NCI-H2227 (cell line): ENCODE data around the gene IDI2.
A peak's percentile ranks its signal among the peaks of the same experiment; 100 is the strongest.
"Not testable (repeated sequence)": the region's sequence is repeated elsewhere in the genome, so short reads cannot be mapped to it uniquely, and the experiment has no call there.

Experiments
- DNase-seq: peaks from one replicate; lab custom pipeline; 2025; ENCODE audit not compliant: unreplicated experiment; lab: John Stamatoyannopoulos, UW

IDI2 gene

DNA sequence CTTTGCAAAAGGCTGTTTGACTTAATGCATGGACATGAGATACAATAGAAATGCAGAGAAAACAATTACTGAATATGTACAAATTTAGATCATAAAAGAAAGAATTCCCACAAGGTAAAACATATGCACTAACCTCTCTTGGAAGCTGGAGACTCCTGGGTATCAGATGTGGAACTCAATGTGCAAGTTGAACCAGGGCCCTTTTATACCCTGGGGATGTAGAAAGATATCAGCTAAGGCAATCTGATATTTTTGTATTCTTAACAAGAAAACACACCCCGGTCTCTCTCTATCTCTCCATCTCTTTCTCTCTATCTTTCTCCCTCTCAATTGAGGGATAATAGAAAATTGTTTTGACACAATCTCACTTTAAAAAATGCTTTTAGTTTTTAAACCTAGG lies at the start of gene IDI2:
TSS of gene IDI2 (minus strand) at position 177 of the 400 bp plus-strand sequence. CDS start 1,136 bp downstream, outside the sequence.
- DNase-seq: no peak

DNA sequence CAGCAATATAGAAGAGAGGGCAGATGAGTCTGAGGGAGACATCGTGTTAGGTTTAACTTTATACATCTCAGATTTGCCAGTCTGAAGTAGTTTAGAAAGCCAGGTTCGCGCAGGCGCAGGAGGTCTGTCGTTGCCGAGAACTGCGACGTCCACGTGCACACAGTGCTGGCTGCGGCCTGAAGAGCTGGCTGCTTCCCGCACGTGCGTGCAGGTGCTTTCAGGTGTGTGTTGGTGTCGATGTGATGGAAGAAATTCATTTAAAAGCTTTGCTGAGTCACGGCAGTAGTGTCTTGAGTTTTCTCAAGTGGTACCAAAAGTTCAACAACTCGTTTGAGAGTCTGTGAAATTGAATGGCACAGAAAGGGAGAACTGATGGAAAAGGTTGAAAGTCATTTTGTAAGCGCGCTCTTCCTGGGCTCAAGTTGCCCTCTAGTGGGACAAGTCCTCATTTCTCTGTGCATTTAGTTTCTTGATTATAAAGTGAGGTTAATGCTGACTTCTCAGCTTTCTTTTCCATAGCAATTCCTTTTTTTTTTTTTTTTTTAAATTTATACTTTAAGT lies 49.2 kb upstream of the IDI2 start:
- DNase-seq: no peak

DNA sequence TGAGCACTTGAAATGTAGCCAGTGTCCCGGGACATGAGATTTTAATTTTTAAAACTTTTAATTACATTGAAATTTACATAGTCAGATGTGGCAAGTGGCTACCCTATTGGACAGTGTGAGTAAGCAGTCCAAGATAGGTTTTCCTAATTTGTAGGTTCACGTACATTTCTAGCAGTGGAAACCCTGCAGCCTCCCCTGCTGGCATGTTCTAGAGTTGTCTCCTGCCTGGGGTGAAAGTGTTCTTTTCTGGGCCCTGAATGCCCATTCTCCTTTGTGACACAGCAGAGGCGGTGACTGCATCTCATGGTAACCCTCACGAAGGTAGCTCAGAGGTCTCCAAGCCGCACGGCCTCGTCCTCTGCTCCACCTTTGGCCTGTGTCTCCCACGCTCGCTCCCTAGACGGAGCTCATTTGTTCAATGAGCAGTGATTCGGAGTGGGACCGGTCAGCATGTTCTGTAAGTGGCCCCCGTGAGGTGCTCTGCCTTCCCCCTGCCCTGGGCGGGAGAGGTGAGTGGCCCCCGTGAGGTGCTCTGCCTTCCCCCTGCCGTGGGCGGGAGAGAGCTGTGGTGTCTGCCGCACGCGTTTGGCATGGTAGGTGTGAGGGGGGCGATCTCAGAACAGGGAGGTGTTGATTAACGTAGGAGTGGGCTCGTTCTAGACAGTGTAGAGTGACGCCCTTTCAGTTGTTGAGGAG lies 48.5 kb upstream of the IDI2 start:
- no peak for DNase-seq

DNA sequence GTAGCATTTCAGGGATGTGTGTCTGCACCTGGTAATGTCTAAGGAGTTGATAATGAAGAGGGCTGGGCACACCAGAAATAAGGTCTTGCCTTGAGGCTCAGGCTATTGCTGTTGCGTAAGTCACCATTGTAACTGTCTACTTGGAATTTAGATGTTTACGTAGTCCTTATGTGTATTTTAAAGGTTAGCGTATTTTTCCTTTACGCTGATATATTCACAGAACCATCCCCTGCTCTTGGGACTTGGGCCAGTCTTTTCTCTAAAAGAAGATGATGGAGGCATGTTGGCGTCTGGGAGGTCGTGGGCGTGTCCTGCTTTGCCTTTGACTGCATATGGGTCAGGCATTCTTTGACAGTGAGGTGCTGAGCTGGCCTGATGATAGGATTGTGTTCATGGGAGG lies 45.3 kb upstream of the IDI2 start:
- no peak for DNase-seq

DNA sequence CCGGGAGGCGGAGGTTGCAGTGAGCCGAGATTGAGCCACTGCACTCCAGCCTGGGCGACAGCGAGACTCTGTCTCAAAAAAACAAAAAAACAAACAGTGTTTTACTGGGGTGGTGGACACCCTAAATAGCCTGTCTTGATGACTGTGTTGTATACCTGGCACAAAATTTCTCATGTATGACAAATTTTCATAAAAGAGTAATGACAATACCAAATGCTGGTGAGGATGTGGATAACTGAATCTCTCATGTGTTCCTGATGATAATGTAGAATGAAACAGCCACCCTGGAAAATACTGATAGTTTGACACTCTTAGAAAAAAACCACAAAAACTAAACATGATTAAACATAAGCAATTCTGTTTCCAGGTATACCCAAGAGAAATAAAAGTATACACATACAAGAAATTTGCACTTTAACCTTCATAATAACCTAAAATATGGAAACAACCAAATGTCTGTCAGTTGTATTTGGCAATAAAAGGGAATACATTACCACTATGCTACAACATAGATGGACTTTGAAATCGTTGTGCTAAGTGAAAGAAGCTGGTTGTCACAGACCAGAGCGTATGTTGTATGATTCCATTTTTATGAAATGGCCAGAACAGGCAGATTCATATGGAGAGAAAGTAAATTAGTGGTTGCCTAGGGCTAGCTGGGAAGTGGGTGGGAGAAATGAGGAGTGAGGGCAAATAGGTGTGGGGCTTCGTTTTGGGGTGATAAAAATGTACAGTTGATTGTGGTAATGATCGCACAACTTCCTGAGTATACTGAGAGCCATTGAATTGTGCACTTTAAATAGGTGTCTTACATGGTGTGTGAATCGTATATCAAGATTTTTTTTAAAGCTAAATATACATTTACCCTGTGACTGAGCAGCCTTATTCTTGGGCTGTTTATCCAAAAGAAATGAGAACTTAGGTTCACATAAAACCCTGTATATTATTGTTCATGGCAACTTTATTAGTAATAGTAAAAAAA lies 43.0 kb upstream of the IDI2 start:
- no peak for DNase-seq

DNA sequence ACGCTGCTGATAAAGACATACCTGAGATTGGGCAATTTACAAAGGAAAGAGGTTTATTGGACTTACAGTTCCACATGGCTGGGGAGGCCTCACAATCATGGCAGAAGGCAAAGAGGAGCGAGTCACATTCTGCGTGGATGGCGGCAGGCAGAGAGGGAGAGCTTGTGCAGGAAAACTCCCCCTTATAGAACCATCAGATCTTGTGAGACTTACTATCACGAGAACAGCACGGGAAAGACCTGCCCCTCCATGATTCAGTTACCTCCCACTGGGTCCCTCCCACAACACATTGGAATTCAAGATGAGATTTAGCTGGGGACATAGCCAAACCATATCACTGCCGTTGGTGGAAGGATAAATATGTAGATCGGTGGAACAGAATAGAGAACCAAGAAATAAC lies 41.1 kb upstream of the IDI2 start:
- not testable (repeated sequence) for DNase-seq

DNA sequence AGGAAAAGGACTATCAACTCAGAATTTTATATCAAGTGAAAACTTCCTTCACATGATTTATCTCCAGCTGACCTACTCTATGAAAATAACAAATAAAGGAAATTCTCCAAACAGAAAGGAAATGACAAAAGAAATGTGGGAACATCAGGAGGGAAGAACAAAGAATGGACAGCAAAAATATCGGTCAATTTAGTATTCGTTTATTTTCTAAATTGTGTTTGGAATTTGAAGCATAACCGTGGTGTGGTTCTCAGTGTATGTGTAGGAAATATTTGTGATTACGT lies 39.2 kb upstream of the IDI2 start:
- no peak for DNase-seq

DNA sequence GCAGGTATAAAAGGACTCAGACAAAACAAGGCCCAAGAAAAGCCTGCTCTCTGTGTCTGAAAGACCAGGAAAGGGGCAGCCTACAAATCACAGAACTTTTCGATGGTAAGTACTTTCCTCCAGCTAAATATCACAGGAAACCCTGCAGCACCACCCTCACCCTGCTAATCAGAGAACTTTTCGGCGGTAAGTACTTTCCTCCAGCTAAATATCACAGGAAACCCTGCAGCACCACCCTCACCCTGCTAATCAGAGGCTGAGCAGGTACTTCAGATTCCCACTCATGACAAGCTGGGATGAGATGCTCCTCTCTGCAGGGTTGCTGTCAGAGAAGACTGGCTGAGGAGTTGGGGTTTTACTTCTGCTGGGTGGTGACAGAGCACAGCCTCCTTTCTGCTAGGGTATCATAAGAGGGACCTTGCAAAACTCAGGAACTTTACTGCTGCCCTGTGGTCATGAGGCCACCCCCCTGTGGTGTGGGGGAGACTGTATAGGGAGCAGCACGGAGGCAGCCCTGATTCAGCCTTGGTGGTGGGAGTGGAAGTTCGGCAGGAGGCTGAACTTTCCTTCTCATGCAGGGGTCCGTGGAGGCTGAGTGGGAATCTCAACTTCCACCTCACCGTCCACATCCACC lies 37.7 kb upstream of the IDI2 start:
- DNase-seq: no peak

DNA sequence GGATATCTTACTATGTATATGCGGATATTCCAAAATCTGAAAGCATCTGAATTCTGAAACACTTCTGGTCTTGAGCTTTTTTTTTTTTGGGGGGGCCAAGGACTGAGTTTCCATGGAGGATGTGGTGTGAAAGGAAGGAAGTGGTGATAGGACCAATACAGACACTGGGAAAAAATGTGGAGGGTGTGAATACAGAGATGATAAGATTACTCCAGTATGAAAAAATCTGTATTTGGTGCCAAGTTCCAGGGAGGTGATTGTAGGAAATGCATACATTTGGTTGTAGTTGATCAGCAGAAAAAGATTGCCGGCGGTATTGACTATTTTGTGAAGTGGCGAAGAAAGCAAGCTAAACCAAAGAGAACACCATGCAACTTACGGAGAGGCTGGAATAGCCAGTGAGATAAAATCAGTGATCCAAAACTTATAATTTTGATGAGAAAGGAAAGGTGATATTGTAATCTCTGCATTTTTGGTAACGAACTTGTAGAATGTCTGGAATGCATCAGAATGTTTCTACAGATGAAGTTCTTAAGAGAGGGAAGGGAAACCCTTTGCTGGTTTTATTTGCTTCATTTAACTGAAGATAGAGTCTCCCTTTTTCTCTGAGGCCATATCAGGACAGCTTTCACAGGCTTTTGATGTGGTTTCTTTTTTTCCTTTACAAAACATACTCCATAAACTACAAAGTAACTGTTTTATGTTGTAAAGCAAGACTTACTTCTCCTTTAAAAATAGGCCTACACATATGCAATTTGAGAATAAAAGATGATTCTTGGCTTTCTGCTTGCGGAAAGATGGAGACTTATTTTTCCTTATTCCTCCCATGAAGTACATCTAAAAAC lies 36.5 kb upstream of the IDI2 start:
- no peak for DNase-seq

DNA sequence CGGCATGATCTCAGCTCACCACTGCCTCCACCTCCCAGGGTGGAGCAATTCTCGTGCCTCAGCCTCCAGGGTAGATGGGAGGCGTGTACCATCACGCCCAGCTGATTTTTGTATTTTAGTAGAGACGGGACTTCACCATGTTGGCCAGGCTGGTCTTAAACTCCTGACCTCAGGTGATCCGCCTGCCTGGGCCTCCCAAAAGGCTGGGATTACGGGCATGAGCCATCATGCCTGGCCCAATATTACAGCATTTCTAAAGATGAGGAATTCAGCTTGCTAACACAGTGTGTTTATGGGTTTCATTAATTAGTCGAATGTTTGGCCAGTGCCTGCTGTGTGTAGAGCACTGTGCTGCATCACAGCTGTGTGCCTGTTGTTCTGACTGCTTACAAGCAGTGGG lies 34.2 kb upstream of the IDI2 start:
- no peak for DNase-seq

DNA sequence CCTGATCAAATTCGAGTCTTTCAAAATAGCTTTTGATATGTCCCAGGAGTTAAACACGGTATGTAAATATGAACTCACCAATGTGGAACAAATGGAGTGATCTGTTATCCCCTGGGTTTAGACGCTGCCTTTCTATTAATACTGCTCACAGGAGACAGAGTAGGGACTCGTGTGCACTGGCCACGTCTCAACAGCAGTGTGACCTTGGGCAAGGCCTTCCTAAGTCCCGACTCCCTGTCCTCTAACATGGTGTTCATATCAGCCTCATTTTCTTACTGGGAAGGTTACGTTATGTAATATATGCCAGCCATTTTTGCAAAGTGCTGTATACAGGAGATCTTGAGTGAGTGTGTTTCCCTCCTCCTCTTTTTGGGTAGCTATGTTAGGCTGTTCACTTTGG lies 32.4 kb upstream of the IDI2 start:
- DNase-seq: no peak

DNA sequence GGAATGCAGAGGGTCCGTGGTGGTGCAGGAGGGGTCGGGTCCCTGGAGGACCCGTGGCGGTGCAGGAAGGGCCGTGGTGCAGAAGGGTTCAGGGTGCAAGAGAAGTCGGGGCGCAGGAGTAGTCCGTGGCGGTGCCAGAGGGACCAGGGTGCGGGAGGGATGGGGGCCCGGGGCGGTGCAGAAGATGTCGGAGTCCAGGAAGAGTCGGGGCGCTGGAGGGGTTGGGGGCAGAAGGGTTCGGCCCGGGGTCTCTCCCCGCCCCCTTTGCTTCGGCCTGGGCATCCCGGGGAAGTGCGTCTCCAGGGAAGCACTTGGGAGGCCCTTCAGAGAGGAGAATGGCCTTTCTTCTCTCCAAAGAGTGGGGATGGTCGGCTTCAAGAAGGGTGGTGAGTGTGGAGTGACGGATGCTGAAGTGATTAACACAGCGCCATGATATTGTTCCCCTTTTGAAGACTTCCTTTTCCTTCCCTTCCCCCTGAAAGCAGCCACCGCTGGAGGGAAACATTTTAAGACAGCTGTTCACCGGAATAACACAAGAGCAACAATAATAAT lies 31.5 kb upstream of the IDI2 start:
- peak; percentile 12 for DNase-seq

DNA sequence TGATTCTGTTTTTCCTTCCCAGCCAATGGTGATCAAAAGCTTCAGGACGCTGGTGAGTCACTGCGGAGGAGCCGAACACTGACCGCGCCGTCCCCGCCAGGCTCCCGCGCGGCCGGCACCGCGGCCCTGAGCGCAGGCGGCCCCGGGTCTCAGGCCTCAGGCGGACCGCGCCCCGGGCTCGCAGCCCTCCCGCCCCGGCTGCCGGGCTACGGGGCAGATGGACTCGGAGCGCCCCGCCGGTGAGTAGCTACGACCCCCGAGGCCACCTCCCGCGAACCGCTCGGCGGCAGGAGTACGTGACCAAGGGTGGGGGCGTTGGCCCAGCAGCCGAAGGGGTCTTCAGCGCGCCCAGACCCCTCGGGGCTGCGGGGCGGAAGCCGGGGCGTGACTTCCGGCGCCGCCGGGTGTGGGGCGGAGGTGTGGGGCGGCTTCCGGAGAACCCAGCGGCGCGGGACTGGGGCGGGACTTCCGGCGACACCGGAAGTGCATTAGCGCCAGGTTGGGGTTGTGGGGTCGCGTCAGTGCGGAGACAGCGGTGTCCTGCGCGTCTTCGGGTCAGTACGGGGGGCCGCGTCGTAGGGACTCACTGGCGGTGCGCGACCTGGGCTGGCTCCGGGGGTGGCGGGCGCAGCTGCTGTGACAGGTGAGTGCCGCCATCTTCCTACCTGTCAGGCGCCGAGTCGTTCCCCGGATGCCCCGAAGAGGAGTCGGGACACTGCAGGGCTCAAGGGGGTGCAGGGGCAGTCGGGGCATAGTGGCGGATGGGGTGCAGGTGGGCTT lies 30.9 kb upstream of the IDI2 start, which contains the start of gene WDR37:
TSS of gene WDR37 (plus strand) at position 60 of the 780 bp plus-strand sequence. CDS start 15,771 bp downstream, outside the sequence.
- peak; percentile 81 for DNase-seq

DNA sequence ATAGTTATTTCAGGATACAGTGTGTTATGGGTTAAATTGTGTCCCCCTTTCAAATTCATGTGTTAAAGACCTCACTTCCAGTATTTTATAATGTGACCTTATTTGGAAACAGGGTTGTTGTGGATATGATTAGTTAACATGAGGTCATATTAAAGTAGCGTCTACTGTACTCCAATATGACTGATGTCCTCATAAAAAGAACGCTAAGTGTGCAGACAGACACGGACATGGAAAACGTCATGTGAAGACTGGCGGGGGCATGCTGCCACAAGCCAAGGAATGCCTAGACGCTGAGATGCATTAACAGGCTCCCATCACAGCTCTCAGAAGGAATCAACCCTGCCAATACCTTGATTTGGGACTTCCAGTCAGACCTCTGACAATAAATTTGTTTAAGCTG lies 29.0 kb upstream of the IDI2 start:
- DNase-seq: no peak

DNA sequence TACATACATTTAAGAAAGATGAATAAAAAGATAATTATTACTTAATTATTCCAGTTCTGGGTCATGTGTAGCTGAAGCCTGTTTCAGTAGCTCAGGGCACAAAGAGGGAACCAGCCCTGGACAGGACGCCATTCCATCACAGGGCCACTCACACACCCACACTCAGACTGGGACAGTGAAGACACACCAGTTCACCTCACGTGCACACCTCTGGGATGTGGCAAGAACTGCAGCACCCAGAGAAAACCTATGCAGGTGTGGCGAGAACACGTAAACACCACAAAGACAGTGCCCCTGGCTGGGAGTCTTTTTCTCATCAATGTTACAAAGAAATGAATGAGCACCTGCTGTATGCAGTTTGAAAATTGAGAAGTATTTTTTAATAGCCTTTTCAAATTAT lies 24.9 kb upstream of the IDI2 start:
- DNase-seq: peak; percentile 9

DNA sequence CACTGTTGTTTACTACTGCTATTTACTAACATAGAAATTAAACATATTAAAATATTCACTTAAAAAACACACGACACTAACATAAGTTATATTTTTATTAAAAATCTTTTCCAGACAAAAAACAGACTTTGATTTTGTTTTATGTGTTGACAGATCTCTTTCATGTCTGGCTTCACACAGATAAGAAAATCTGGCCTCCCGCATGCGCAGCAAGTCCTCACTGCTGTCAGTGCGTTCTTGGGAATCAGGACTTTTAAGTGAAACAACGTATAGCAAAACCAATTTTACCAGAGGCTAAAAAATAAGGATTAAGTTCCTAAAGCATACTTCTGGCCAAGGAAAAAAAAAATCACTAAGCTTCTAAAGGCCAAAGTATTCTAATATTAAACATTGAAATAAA lies 24.5 kb upstream of the IDI2 start:
- peak; percentile 20 for DNase-seq

DNA sequence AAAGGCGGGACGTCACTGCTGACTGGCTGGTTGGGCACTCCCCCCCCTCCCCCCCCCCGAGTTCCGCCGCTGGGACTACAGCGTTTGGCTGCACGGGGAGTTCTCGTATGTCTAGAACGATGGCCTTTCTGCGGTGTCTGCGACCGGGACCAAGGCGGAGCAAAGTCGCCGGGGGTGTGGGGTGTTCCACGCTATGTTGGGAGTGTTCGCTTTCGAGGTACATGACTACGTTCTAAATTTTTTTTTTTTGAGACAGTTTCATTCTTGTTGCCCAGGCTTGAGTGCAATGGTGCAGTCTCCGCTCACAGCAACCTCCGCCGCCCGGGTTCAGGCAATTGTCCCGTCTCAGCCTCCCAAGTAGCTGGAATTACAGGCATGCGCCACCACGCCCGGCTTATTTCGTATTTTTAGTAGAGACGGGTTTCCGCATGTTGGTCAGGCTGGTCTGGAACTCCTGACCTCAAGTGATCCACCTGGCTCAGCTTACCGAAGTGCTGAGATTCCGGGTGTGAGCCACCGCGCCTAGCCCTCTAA lies 23.8 kb upstream of the IDI2 start:
- no peak for DNase-seq

DNA sequence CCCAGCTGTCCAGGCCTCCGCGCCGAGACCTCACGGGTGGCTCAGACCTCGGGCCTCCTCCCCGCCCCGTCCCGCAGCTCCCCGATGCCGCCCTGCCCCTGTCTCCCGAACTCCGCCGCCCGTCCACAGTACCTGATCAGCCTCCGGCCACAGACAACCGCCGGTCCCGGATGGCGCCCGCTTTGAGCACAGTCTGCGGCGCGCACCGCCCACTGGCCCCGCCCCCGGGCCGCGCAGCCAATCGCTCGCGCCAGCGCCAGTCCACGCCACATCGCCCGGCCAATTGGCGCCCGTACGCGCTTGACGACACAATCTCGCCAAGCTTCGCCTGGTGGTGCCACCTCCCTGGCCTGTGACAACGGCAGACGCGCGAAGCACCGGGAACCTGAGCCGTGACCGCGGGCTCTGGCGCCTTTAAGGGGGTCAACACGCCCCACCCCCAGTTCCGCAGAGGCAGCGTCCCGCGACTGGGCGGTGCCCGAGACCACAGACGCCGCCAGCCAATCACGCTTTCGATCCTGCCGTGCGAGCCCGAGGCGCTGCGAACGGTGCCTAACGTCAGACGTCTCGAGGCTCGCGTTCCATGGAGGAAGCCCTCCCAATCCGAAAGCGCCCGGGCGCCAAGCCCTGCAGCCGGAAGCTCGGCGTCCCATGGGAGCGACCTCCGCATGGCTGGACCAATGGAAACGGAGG lies 23.2 kb upstream of the IDI2 start, which contains the start of gene IDI1:
TSS of gene IDI1 (minus strand) at position 388 of the 693 bp plus-strand sequence. CDS start at position 272, 116 bp downstream.
- DNase-seq: peak; percentile 98

DNA sequence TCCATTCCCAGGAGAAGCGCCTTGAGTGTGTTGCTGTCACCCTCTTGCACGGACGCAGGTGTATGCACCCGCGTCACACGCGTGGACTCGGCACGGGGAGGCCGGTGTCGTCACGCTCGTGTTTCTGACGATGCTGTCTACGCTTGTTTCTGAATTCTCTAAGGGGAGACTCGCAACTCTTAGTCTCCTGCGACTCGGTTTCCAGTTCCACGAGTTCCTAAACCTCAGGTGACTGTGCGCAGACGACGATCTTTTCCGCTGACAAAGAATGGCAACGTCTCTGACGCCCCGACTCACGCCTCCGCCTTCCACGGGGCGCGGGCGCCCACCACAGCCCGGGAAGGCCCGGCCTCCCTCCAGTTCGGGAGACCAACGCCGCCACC lies 22.7 kb upstream of the IDI2 start:
- peak; percentile 45 for DNase-seq
